ENCODE results near the gene THAP3.

GRCh38 chr1:6580119-6580592 lies 44.5 kb upstream of the THAP3 start:
- no peak for TF ChIP-seq CTCF (conservative IDR thresholded peaks at IDR 0.05; ENCODE audit: low read depth in 2 of 2)
- no peak for TF ChIP-seq JUNB (IDR thresholded peaks at IDR 0.05; ENCODE audit: unreplicated experiment)
- no peak for TF ChIP-seq STAT1 (IDR thresholded peaks at IDR 0.05; ENCODE audit: unreplicated experiment)
- TF ChIP-seq POLR2AphosphoS5 (IDR thresholded peaks at IDR 0.05; ENCODE audit: low read depth) = no peak
- TF ChIP-seq EZH2 (IDR thresholded peaks at IDR 0.05; ENCODE audit: low read depth, unreplicated experiment) = no peak
- no peak for TF ChIP-seq CREB1 (CRISPR knock-in tag; IDR thresholded peaks at IDR 0.05; ENCODE audit: low read depth)
- TF ChIP-seq REST (IDR thresholded peaks at IDR 0.05; ENCODE audit: unreplicated experiment) = no peak

All from GM23338 (cell line).